Fibroblast of skin of abdomen (primary cell): ENCODE results near the gene ASXL1. TPM values are rescaled to one million over a fixed set of nuclear protein-coding genes. Genes with fewer than 3 reads are reported as not detected.
"Not testable (repeated sequence)": the region's sequence is repeated elsewhere in the genome, so short reads cannot be mapped to it uniquely, and the experiment has no call there.

Source experiments
- DNase-seq: peaks from one replicate; pipeline ENCODE4 v3.0.0-alpha.2; 2013
- polyA plus RNA-seq, 2 experiments: library from polyadenylated mRNA; unstranded; fragments of 120-200 nt; gene quantifications; one replicate each; pipeline ENCODE4 v1.2.1, GENCODE V29; 2013; ENCODE audit not compliant: insufficient read length in 2 of 2

Gene ASXL1
- polyA plus RNA-seq (2013, experiment 1 of 2; ENCODE audit: insufficient read length): 37.3 TPM
- polyA plus RNA-seq (2013, experiment 2 of 2; ENCODE audit: insufficient read length): 35.5 TPM

DNA sequence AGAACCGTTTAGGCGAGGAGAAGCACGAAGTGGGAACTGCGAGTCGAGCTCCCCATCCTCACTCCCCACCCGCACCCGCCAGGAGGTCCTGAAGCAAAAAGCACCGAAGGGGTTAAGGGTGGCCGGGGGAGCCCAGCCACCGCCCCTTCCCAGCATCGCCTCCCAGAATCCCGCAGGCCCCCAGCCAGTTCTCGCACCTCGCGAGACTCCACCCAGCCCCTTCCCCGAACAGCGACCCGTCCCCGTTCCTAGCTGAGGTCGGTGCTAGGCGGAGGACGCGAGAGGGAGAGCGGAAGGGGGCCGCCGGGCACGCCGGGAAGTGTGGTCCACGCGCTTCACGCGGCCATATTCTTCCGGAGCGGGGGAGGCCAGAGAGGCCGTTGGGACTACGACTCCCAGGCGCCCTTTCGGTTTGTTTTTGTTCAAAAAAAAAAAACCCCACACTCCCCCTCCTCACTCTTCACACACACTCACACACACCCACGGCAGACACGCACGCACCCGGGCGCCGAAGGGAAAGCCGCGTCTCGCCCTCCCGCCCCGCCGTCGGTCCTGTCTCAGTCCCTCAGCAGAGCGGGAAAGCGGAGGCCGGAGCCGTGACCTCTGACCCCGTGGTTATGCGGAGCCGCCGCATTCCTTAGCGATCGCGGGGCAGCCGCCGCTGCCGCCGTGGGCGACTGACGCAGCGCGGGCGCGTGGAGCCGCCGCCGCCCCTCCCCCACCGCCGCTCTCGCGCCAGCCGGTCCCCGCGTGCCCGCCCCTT is at the start of gene ASXL1:
TSS of gene ASXL1 (plus strand) at position 463 of the 763 bp plus-strand sequence. CDS start 445 bp downstream, outside the sequence.
- peak; percentile 99 for DNase-seq

DNA sequence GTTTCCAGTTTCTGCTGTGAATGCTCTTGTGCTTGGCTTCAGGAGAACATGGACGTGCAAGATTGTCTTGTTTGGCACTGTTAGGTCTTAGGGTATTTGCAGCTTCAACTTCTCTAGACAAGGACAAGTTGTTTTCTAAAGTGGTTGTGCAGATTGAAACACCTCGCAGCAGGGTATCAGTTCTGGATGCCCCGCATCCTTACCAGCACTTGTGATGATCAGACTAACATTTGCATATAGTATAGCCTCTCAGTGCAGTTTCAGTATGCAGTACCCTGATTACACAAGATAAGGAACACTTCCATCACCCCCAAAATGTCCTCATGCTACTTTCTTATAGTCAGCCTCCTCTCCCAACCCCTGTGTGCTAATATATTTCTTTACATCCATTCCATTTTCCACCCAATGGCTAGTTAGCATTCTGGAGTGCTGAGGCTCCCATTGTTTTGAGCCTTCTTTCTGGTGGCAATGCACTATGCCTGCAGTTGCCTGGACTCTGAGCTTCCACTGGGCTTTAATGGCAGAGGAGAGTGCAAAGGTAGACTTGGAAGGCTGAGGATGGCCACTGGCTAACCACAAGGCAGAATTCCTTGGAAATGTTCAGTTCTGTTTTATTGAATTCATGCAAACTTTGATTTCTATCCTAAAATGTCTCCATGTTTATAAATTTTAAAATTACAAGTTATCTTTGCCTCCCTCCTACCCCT is 45.3 kb upstream of the ASXL1 start:
- DNase-seq: no peak

DNA sequence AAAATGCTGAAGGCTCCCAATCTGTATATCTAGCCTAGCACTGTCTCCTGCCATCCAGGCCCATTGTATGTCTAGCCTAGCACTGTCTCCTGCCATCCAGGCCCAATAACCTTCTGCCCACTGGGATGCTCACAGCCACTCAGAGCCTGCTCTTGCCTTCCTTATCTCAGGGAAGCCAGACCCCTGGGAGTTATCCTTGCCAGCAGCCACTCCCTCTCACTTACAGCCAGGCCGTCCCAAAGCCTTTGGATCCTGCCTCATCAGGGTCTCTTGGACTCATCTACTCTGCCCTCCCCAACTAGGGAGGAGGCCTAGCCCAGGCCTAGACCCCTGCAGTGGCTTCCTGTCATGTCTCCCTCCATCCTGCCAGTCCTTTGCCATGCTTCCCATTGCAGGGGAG is 43.4 kb upstream of the ASXL1 start:
- no peak for DNase-seq

DNA sequence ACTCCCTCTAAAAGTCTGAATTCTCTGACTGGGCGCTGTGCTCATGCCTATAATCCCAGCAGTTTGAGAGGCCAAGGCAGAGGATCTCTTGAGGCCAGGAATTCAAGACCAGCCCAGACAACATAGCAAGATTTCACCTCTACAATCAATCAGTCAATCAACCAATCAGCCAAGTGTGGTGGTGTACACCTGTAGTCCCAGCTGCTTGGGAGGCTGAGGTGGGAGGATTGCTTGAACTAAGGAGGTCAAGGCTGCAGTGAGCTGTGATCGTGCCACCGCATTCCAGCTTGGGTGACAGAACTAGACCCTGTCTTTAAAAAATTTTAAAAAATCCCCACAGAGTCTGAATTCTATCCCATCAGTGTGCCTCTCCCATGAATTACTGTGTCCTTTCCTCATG is 42.7 kb upstream of the ASXL1 start:
- no peak for DNase-seq

DNA sequence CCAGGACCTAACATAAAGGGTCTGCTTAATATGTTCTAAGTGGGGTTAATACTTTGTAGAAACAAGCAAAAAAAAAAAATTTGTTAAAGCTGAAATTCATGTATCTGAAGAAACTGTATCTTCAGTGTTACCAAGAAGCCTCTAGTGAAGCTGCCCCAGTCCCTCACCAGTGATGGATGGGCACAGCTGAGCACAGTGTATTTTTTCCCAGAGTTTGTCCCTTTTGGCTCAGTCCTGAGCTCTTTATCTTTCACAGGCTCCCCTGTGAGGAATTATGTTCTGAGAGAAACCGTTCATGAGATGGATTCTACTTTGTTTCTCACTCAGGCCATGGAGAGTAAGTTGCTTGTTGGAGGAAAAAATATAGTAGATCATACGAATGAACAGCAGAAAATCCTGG is 42.2 kb upstream of the ASXL1 start:
- no peak for DNase-seq

DNA sequence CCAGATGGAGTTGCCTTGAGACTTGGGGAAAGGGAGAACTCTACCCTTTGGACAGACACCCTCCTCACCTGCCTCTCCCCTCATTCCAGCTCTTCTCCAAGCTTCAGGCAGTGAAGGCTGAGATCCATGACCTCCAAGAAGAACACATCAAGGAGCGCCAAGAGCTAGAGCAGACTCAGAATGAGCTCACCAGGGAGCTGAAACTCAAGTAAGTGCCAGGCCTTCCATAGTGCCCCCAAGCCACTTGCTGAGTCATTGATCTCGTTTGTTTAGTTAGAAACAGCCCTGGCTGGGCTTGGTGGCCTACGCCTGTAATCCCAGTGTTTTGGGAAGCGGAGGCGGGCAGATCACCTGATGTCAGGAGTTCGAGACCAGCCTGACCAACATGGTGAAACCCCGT is 41.5 kb upstream of the ASXL1 start:
- no peak for DNase-seq

DNA sequence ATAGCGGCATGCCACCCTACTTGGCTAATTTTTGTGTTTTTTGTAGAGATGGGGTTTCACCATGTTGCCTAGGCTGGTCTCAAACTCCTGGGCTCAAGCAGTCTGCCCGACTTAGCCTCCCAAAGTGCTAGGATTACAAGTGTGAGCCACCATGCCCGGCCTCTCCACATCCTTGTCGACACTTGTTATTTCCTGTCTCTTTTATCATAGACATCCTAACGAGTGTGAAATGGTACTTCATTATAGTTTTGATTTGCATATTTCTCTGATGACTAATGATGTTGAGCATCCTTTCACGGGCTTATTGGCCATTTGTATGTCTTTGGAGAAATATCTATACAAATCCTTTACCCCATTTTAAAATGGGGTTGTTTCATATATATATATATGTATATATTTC is 39.0 kb upstream of the ASXL1 start:
- no peak for DNase-seq

DNA sequence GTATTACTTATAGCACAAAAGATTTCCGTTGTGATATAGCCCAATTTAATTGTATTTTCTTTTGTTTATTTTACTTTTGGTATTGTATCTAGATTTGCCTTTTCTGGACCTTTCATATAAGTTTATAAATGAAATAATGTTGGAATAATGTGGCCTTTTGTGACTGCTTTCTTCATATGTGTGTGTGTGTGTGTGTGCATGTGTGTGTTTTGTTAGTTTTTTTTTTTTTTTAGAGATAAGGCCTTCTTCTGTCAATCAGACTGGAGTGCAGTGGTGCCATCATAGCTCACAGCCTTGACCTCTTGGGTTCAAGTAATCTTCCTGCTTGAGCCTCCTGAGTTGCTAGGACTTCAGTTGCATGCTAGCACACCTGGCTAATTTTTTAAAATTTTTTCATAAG is 37.8 kb upstream of the ASXL1 start:
- DNase-seq: no peak

DNA sequence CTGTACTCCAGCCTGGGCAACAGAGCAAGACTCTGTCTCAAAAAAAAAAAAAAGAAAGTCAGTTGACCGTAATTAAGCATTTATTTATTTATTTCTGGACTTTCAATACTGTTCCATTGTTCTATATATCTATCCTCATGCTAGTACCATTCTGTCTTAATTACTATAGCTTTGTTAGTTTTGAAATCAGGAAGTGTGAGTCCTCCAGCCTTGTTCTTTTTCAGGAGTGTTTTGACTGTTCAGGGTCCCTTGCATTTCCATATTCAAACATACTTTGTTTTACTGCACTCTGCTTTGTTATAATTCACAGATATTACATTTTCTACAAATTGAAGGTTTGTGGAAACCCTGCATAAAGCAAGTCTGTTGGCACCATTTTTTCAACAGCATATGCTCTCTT is 36.7 kb upstream of the ASXL1 start:
- DNase-seq: no peak

DNA sequence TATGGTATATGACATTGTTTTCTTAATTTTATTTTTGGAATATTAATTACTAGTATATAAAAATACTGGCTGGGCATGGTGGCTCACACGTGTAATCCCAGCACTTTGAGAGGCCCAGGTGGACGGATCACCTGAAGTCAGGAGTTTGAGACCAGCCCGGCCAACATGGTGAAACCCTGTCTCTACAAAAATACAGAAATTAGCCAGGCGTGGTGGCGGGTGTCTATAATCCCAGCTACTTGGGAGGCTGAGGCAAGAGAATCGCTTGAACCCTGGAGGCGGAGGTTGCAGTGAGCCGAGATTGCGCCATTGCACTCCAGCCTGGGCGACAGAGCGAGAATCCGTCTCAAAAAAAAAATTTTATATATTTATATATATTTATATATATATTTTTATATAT is 35.9 kb upstream of the ASXL1 start:
- not testable (repeated sequence) for DNase-seq

DNA sequence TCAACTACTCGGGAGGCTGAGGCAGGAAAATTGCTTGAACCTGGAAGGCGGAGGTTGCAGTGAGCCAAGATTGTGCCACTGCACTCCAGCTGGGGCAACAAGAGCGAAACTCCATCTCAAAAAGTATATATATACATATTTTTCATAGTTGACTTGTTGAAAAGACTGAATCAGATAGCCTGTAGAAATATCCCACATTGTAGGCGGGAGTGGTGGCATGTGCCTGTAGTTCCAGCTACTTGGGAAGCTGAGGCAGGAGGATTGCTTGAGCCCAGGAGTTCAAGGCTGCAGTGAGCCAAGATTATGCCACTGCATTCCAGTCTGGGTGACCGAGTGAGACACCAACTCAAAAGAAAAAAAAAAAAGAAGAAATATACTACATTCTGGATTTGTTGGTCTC is 34.4 kb upstream of the ASXL1 start:
- DNase-seq: not testable (repeated sequence)

DNA sequence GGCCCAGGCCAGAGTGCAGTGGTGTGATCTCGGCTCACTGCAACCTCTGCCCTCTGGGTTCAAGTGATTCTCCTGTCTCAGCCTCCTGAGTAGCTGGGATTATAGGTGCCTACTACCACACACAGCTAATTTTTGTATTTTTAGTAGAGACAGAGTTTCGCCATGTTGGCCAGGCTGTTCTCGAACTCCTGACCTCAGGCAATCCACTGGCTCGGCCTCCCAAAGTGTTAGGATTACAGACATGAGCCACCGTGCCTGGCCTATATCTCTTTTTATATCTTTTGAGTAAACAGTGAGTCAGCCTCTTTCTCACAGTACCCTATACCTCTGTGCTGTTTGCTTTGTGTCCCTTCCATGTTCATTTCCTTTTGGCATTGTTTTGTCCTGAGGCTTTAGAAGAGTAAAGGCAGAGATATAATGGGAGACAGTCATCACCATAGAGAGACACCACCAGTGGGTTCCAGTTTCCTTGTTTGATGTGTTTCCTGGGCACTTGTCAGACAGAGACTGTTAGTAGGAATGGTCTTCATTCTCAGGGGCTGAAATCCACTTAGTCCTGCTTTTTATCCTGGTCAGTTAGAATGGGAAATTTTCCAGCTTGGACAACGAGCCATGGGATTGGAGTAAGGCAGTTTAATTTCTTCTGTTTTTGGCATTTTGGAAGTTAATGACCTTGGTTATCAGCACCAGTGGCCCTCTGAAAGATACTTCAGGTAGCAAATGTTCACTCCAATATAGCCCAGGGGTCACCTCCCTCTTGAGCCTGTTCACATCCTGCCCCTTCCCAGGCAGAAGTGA is 32.2 kb upstream of the ASXL1 start:
- DNase-seq: peak; percentile 25

DNA sequence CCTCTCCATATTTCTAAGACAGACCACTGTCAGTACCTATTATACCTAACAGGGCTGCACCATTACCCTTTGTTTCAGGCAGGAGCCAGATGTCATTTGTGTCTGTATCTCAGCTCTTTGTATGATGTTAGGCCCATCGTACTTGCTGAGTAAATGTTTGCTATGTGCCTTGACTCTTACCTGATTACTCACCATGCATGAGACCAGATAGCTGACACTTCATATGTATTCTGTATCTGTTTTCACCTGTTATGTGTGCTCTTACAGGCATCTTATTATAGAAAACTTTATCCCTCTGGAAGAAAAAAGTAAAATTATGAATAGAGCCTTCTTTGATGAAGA is 31.7 kb upstream of the ASXL1 start:
- DNase-seq: no peak

DNA sequence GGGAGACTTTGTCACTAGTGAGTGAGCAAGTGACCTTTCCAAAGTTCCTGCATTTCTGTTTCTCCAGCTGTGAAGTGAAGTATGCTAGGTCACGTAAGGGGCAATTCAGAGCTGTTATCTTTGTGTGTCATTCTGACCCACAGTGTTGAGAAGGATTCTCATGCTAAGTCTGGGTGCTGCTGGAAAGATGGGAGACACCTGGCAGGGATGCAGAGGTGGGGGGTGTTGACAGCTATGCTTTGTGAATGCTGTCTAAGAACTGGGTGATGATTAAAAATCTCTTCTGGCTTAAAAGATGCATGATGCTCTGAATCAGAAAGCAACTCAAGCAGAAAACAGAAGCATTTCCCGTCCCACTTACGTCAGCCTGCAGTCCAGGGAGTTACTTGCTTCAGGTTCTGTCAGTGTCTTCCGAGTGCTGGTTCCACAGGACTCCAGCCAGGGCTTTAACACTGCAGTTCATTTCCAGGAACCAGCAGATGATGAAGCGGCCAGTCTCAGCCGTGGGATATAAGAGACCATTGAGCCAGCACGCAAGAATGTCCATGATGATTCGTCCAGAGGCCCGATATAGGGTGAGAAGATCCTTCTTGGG is 30.9 kb upstream of the ASXL1 start:
- DNase-seq: peak; percentile 67

DNA sequence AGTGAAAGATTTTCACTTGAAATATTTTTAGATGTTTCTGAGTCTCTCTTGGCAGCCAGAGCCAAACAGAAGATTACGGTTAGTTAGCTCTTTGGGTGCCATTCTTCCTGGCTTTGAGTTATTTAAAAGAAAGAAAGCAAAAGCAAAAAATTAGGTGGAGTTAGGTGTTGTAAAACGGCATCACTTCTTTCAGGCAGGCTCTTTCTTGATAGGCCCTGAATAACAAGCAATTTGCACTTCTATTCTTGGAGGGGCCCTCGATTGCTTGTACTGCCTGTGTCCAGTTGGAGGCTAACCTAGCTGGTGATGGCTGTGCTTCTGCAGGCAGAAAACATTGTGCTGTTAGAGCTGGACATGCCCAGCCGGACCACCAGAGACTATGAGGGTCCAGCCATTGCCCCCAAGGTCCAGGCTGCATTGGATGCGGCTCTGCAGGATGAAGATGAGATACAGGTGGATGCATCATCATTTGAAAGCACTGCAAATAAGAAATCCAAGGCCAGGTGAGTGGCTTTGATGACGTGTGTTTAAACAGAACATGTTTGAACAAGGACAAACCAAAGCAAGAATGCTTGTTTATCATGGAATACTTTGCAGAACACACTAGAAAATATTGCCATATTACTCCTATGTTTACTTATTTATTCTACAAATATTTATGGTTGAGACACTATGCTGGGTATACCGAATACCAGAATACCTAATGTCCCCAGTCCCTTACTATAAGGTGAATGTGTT is 28.1 kb upstream of the ASXL1 start:
- no peak for DNase-seq

DNA sequence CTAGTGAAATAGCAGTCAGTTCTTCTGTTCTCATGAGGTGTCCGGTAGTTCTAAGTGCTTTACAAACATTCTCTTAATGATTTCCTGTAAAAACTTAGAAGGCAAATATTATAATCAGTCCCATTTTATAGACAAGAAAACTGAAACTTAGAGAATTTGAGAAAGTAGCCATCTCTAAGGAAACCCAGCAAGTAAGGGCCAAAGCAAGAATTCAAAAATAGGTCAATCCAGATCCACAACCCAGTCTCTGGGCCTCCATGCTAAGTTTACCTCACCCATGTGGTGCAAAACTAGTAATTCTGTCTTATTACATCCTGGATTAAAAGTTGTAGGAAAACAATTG is 27.6 kb upstream of the ASXL1 start:
- DNase-seq: no peak

DNA sequence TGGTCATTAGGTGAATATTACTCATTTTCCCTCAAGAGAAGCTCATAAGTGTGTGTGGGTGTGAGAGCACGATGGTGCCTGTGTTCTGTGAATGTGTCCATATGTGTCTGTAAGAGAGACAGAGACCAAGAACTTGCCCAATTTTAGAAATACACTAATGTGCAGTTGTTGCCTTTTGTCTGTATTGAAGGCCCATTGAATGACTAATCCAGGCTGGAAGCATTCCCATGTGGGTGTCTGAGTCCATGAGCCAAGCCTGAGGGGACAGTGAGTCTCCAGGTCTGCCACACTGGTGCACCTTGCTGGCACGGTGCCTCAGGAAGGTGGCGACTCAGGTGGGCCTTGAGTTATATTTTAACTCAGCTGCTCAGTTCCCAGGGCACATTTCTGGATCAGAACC is 25.5 kb upstream of the ASXL1 start:
- DNase-seq: peak; percentile 50

DNA sequence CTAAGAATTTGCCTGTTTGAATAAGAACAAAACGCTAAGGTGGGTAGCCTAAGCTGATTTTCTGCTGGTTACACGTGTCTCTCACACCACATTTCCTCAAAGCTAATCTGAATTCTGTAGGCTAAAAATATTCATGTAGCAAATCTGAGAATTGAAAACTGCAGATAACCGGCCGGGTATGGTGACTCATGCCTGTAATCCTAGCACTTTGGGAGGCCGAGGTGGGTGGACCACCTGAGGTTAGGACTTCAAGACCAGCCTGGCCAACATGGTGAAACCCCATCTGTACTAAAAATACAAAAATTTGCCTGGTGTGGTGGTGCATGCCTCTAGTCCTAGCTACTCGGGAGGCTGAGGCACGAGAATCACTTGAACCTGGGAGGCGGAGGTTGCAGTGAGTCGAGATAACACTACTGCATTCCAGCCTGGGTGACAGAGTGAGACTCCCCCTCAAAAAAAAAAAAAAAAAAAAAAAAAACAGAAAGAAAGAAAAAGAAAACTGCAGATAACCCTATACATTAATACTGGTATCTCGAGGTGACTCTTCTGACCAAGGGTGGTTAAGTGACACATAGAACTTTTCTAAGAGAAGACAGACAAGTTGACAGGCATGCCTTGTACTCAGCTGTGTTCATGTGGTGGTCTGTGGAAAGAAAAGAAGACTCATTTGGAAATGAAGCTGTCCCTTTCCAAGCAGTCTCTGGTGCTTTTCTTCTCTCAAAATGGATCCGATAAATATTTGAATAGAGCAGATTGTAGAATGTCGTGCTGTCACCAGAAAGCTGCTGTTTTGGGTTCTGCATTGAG is 24.7 kb upstream of the ASXL1 start:
- DNase-seq: no peak

DNA sequence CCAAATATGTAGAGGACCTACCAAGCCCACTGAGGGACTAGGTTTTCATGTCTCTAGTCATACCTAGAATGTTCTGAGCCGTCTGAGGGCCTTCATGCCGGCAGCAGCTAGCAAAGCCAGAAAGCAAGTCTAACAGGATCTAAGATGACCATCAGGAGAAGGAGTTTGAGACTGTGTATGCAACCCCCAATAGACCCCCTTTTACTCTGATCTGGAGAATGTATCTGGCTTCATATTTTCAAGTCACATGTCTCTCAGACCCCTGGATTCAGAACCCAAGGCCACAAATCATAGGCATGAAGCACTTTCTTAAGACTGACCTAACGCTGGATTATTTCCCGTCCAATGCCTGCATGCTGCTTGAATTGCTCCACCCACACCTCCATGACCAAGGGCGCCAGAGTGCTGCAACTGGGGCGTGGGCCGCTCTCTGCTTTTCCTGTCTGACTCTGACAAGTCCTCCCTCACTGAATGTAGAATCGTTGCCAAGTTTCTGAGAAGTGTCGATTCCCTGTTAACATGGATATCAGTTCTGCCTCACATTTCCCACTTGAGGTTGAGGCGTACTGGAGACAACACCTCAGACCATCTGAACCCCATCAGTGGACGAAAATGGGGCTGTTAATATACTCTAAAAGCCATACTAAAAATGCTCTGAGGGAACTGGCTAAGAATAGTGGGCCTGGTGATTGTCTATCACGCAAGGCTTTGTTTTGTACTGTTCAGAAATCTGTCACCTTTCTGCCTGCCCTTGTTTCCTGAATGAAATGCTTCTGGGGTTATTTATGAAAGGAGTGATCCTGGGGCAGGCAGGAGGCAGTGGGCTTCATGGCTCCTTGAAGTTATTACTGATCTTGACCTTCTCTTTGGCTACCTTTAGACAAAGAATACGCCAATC is 23.9 kb upstream of the ASXL1 start:
- DNase-seq: no peak

DNA sequence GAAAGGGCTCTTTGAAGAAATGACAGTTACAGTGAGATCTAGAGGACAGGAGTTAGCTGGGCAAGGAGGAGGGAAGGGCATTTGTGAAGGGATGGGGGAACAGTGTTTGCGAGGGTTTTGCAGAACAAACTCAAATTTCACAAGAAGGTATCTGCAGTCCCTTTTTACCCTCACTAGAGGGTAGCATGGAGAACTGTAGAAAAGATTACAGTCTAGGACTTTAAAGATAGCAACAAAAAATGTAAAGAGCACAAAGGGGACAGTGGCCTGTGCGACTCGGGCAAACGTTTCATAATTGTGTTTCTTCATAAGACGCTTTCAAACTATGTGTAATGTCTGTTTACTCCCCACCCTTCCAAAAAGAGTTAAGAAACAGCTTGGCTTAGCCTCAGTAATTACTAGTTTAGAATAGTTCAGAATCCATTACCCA is 21.2 kb upstream of the ASXL1 start:
- DNase-seq: peak; percentile 35
